Calu3 (cell line): Measurements from ENCODE around the gene C6orf120. TPM values are rescaled to one million over a fixed set of nuclear protein-coding genes. Genes with fewer than 3 reads are reported as not detected.

Experiments used
- BruUV-seq: library from RNA; stranded (reverse); fragments of 400-500 nt; replicated peaks from 2 replicates; lab custom pipeline; 2021; lab: Mats Ljungman, UMichigan
- CTCF ChIA-PET: fragments of 300-600 bp; sonication (Branson Sonifier 250); formaldehyde crosslinking; loops from one replicate; lab custom pipeline; 2022; ENCODE audit warnings: antibody characterized with exemption; lab: Charles Lee
- DNase-seq: peaks from one replicate; pipeline ENCODE4 v3.0.0; 2022
- H3K27ac Mint-ChIP-seq: one replicate; pipeline ENCODE4 v1.8.0; 2022; ENCODE audit warnings: mixed read lengths; ENCODE audit not compliant: unreplicated experiment
- H3K27me3 Mint-ChIP-seq: one replicate; pipeline ENCODE4 v1.8.0; 2022; ENCODE audit warnings: mixed read lengths; ENCODE audit not compliant: unreplicated experiment
- H3K36me3 Mint-ChIP-seq: one replicate; pipeline ENCODE4 v1.8.0; 2022; ENCODE audit warnings: mild to moderate bottlenecking, moderate library complexity, mixed read lengths; ENCODE audit not compliant: insufficient read depth, unreplicated experiment
- H3K4me1 Mint-ChIP-seq: one replicate; pipeline ENCODE4 v1.8.0; 2022; ENCODE audit warnings: mild to moderate bottlenecking, low read depth, mixed read lengths; ENCODE audit not compliant: unreplicated experiment
- H3K4me3 Mint-ChIP-seq: one replicate; pipeline ENCODE4 v1.8.0; 2022; ENCODE audit warnings: mild to moderate bottlenecking, low read depth, moderate library complexity, mixed read lengths; ENCODE audit not compliant: unreplicated experiment
- H3K9me3 Mint-ChIP-seq: one replicate; pipeline ENCODE4 v1.8.0; 2022; ENCODE audit warnings: low read depth, mixed read lengths; ENCODE audit not compliant: unreplicated experiment
- CTCF ChIP-seq: fragments of 200-600 bp; IDR thresholded peaks from one replicate; pipeline ENCODE4 v1.8.0; 2022; ENCODE audit warnings: antibody characterized with exemption; ENCODE audit not compliant: unreplicated experiment
- intact Hi-C: fragments of 100-400 bp; cut with micrococcal nuclease; formaldehyde crosslinking; loops from one replicate; pipeline ENCODE4 v1.10.0; 2022; ENCODE audit not compliant: unreplicated experiment
- total RNA-seq: library from RNA; stranded (reverse); gene quantifications from 2 replicates; pipeline ENCODE4 v1.2.3, GENCODE V29; 2022

Gene C6orf120
- total RNA-seq, 1 experiment from 2014 or later = 20.9 TPM

GRCh38 chr6:169720207-169720855 is 18.4 kb downstream of the C6orf120 start:
- Mint-ChIP-seq H3K4me3 (no peak overlapping the region), H3K9me3 (no peaks in the 10 kb centered on the region), H3K27ac (no peak overlapping the region), H3K36me3 (peaks cover 39% of the 10 kb centered on the region), H3K4me1 (peaks cover 18% of the 10 kb centered on the region), H3K27me3 (no peaks in the 10 kb centered on the region)
- CTCF ChIA-PET = no interaction called here
- no TSS peak for BruUV-seq
- intact Hi-C loops = no loop called here
- DNase-seq = no peak
- no peak for TF ChIP-seq CTCF

GRCh38 chr6:169722362-169723199 is 20.7 kb downstream of the C6orf120 start:
- TSS peak; percentile 43 for BruUV-seq
- CTCF ChIA-PET = interaction anchor here (1.0 kb wide), 1 partner anchor 21 kb away, joined by 3 read pairs; the partner anchor contains the start of genes C6orf120 and WDR27
- H3K4me3 Mint-ChIP-seq = peak overlapping the region; percentile 98

GRCh38 chr6:169723200-169723909 is 21.4 kb downstream of the C6orf120 start:
- H3K4me1 Mint-ChIP-seq = peaks cover 37% of the 10 kb centered on the region
- H3K27me3 Mint-ChIP-seq = no peaks in the 10 kb centered on the region
- TF ChIP-seq CTCF = no peak
- CTCF ChIA-PET = interaction anchor here (1.0 kb wide), 1 partner anchor 22 kb away, joined by 3 read pairs; the partner anchor contains the start of genes C6orf120 and WDR27
- peak; percentile 63 for DNase-seq
- BruUV-seq = no TSS peak
- no peaks in the 10 kb centered on the region for H3K9me3 Mint-ChIP-seq
- H3K36me3 Mint-ChIP-seq = peaks cover 36% of the 10 kb centered on the region
- peak overlapping the region; percentile 98 for H3K4me3 Mint-ChIP-seq
- intact Hi-C loops = no loop called here
- peak overlapping the region; percentile 95 for H3K27ac Mint-ChIP-seq

More at GRCh38 chr6:169722362-169723199, 20.7 kb downstream of the C6orf120 start:
- Mint-ChIP-seq H3K27me3 (no peaks in the 10 kb centered on the region), H3K36me3 (peaks cover 36% of the 10 kb centered on the region), H3K9me3 (no peaks in the 10 kb centered on the region), H3K27ac (peak overlapping the region; percentile 95), H3K4me1 (peaks cover 37% of the 10 kb centered on the region)
- TF ChIP-seq CTCF = no peak
- DNase-seq = peak; percentile 32
- intact Hi-C loops = no loop called here

GRCh38 chr6:169723991-169724493 is 22.1 kb downstream of the C6orf120 start:
- H3K4me1 Mint-ChIP-seq = peaks cover 34% of the 10 kb centered on the region
- H3K27me3 Mint-ChIP-seq = no peaks in the 10 kb centered on the region
- no peaks in the 10 kb centered on the region for H3K9me3 Mint-ChIP-seq
- peak; percentile 40 for DNase-seq
- intact Hi-C loops = no loop called here
- no peak overlapping the region for H3K27ac Mint-ChIP-seq
- H3K4me3 Mint-ChIP-seq = peak overlapping the region; percentile 71
- BruUV-seq = no TSS peak
- H3K36me3 Mint-ChIP-seq = peaks cover 36% of the 10 kb centered on the region
- CTCF ChIA-PET = interaction anchor here (1.0 kb wide), 1 partner anchor 23 kb away, joined by 3 read pairs; the partner anchor contains the start of genes C6orf120 and WDR27
- no peak for TF ChIP-seq CTCF
